HG02981 (cell line): ENCODE measurements around the gene HOXB6.

Experiments used
- ATAC-seq: cut with Tn5 transposase; IDR thresholded peaks from one replicate; pipeline ENCODE4 v1.9.1; 2021; ENCODE audit warnings: mild to moderate bottlenecking, moderate library complexity; ENCODE audit not compliant: unreplicated experiment

Gene HOXB6

DNA sequence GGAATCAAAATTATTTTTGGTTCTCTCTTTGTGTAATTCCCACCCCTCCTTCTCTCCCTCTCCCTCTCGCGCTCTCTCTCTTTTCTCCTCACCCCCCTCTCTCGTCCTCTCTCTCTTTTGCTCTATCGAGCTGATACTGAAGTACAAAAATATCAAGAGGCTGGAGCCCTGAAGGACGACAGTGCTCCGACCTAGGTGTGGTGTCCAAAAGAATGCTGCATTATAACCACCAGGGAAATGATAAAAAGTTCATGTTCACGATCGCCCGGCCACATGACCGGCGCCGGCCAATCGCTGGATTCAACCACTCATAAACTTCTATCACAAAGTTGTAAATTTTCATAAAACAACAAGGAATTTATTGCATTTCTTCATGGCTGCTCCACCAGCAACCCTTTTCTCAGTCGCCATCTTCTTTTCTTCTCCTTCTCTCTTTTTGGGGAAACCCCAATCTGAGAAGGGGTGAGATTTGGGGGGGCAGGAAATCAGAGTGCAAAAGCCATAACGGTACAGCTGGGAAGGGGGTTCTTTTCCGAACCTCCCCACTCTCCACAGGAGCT is at the start of gene HOXB6:
Gene HOXB6 (minus strand): TSS at position 217 of the 560 bp plus-strand sequence. CDS start 6,836 bp downstream, outside the sequence.
- no peak for ATAC-seq

DNA sequence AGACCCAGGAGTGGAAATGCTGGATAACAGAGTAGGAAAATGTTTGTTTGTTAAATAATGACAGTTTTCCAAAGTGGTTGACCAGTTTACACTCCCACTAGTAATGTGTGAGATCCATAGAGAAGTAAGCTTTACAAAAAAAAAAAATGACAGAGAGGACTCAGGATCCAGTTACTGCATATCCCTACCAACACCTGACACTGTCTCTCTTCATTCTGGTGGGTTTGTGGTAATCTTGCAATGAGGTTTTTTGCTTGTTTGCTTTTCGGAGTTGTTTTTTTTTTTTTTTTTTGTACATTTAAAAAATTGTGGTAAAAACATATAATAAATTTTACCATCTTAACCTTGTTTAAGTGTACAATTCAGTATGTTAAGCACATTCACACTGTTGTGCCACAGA is 45.0 kb upstream of the HOXB6 start:
- ATAC-seq = no peak

- ATAC-seq = no peak
These were observed 43.1 kb upstream of the HOXB6 start for GRCh38 chr17:48647963-48648245.

DNA sequence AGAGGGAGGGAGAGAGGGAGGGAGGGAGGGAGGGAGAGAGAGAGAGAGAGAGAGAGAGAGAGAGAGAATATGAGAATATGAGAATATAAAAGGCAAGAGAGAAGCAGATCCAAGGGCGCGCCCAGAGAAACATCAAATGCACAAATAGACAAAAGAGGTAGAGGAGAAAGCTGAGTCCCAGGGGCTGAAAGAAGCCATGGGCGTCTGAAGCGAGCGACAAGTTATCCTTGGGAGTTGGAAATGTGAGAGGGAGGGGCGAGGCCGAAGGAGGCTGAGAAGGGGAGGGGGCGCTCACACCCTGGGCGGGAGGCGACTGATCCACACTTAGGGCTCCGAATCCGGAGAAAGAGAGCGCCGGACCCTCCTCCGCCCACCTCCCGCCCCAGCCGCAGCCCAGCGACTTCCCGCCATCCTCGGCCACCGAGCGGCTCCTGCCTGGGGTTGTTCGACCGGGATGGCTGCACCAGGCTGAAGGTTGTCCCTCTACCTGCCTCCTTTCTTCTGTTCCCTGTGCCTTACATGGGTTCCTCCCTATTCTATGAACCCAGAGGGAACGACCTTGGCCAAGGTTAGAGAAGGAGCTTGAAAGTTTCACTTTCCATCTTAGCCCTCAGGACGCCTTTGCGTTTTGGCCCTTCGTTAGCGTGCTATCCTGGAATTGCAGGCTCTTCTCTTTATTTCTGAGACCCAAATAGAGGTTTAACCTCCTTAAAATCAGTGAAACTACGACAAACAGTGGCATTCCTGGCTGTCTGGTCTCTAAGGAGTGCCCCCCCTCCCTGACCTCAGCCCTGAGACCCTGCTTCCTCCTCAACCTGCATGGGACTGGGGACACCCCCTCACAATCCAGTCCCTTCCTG is 42.5 kb upstream of the HOXB6 start:
- no peak for ATAC-seq

DNA sequence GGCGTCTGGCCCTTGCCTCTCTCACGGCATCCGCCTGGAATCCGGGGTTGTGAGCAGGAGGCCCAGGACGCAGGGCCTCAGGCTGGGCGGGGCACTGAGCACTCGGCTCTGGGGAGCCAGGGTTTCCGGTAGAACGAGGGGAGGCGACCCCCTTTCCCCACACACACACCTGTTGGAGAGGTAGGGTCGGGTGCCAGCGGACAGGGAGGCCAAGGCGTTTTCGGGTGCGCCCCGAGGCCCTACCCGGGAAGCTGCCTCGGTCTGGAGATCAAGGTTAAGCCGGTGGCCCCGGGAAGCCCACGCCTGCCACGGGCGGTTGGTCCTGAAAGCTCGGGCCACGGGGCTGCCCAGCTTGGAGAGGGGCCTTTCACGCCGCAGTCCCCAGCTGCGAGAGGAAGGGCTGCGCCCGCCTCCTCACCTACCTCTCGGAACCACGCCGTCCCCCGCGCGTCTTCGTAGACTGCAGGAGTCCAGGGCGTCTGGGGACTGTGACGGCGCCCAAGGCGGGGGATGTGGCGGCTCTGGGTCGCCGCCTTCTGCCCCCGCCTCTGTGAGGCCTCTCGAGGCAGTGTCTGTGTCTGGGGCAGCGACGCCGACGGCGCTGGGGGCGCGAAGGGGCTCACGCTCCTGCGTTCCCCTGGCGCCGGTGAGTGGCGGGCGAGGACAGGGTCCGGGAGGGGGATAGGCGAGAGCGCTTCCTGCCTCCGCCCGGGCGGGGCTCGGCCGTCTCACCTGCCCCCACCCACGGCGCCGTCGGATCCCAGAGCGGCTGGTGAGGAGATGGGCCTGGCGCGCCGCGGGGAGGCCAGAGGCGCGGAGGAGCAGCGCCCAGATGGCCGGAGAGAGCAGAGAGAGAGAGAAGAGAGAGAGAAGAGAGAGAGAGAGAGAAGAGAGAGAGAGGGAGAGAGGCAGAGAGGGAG is 41.7 kb upstream of the HOXB6 start:
- no peak for ATAC-seq

DNA sequence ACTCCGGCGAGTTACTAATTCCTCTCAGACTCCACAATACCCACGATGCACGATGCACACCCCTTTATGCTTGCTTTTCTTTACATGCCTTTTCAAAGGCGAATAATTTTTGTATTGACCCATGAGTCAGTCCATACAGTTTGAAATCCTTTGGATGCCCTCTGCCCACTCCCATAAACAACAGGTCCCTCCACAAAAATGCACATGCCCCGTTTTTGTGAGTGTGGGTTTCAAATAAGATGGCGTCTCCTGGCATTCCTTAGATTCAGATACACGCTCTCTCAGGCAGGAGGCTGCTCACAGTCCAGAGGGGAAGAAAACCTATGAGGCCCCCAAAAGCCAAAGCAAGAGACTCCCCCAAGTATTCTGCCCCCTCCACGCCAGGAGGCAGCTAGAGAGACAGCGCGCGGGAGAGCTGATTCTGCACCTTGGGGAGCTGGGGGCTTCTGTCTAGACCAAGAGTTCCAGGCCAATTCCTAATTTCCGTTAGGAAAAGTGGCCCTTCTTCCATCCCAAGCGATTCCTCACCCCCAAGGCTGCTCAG is 40.9 kb upstream of the HOXB6 start:
- ATAC-seq = no peak

- ATAC-seq = no peak
These were observed 40.2 kb upstream of the HOXB6 start for GRCh38 chr17:48644910-48645557.

GRCh38 chr17:48644159-48644558 is 39.4 kb upstream of the HOXB6 start:
- ATAC-seq = no peak

DNA sequence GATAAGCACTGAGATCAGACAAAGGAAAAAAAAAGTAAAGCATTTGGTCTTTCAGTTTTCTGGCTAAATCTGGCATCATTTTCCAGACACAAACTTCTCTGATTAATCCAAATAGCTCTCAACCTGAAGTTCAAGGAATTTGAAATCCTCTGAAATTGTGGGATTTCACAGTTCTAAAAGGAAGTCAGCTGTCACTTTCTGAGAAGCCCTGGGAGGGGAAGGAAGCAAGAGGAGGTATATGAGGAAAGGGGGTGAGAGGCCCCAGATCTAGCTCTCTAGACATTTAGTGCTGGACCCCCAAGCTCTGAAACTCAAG is 38.9 kb upstream of the HOXB6 start:
- ATAC-seq = no peak

- ATAC-seq = no peak
These were observed 38.3 kb upstream of the HOXB6 start for GRCh38 chr17:48642843-48643696.

- no peak for ATAC-seq
These were observed 37.5 kb upstream of the HOXB6 start for GRCh38 chr17:48642059-48642842.

- no peak for ATAC-seq
These were observed 36.8 kb upstream of the HOXB6 start for GRCh38 chr17:48641541-48642058.

- no peak for ATAC-seq
These were observed 36.0 kb upstream of the HOXB6 start for GRCh38 chr17:48640858-48641180.

GRCh38 chr17:48639982-48640857 is 35.4 kb upstream of the HOXB6 start:
- ATAC-seq = no peak

DNA sequence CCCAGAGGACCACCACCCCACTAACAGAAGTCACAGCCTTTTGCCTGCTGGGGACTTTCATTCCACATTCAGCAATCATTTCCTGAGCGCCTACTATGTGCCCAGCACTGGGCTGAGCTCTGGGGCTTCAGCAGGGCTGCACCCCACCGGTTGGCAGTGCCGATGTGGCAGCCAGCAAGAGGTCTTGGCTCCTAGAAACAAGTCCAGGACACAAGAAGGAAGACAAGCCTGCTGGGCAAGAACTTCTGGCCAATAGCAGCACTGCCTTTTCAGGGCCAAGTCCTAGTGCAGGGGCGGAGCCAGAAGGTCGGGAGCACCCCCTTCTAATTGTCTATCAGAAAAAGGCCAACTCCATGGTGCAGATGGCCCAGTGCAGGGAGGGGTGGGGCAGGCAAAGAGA is 34.4 kb upstream of the HOXB6 start:
- no peak for ATAC-seq

DNA sequence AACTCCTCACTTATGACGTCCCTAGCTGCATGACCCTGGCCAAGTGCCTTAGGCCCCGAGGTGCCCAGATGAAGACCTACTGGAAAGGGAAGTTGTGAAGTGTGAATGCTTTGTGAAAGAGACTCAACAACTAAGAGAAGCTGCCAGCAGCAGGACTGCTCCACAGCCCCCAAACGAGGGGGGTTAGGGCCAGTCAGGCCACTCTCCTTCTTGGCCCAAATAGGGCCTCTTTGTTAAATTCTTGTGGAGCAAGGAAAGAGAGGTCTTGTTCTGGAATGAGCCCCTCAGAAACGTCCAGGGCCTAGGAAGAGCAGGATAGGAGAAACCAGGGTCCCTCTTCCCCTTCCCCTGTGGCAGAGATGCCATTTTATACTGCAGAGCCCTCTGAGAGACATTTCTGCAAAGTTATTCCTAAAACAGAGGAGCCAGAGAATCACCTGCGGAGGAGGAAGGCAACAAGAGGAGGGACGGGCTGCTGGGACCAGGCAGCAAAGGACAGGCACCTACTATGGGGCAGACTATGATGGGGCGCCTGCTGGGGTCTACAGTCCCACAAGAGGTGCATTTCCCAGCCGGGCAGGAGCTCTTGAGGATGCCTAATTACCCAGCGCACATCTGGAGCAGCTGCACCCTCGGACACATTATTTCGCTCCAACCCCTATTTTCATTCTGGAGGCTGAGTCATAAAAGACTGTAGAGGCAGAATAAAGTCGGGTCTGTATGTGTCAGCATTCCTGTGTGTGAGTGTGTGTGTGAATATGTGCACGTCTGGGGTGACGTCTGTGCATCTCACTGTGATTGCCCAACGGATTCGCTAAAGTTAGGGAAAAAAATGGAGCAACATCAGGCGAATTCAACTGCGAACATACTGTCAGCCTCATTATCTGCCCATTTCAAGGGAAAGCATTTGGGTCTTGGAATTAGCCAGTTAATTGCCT is 32.8 kb upstream of the HOXB6 start:
- ATAC-seq = no peak
